ENCODE results near the gene NOLC1.

GRCh38 chr10:102112210-102112817, 39.9 kb upstream of the NOLC1 start:
- TF ChIP-seq CTCF (conservative IDR thresholded peaks at IDR 0.05; ENCODE audit: low read depth, low read length) (no peak), POLR2A (IDR thresholded peaks at IDR 0.05; ENCODE audit: low read depth, low read length) (no peak), RCOR1 (IDR thresholded peaks at IDR 0.05; ENCODE audit: insufficient replicate concordance, low read length) (no peak)

Data from IMR-90 (cell line).